ENCODE measurements around the gene SLC2A4.
"Not testable (repeated sequence)": the region's sequence is repeated elsewhere in the genome, so short reads cannot be mapped to it uniquely, and the experiment has no call there.

The SLC2A4 gene

GRCh38 chr17:7281074-7281952 lies at the start of gene SLC2A4:
Gene SLC2A4 (plus strand): TSS chr17:7281718. CDS start chr17:7281935, 217 bp downstream.
- DNase-seq: peak; percentile 90

- DNase-seq: no peak
Observed at GRCh38 chr17:7232114-7232513, 49.4 kb upstream of the SLC2A4 start.

- no peak for DNase-seq
Observed at GRCh38 chr17:7233701-7234082, 47.8 kb upstream of the SLC2A4 start.

GRCh38 chr17:7234083-7234951 lies 47.2 kb upstream of the SLC2A4 start, which contains the start of gene DVL2:
Gene DVL2 (minus strand): TSS chr17:7234517. CDS start chr17:7234262, 255 bp downstream.
- DNase-seq: peak; percentile 93

- DNase-seq: peak; percentile 29
Observed at GRCh38 chr17:7235693-7236665, 45.5 kb upstream of the SLC2A4 start.

GRCh38 chr17:7236808-7237207 lies 44.7 kb upstream of the SLC2A4 start:
- DNase-seq: no peak

- no peak for DNase-seq
Observed at GRCh38 chr17:7237266-7237760, 44.2 kb upstream of the SLC2A4 start.

- peak; percentile 55 for DNase-seq
Observed at GRCh38 chr17:7237761-7238419, 43.6 kb upstream of the SLC2A4 start.

- DNase-seq: no peak
Observed at GRCh38 chr17:7238420-7239090, 43.0 kb upstream of the SLC2A4 start.

- peak; percentile 99 for DNase-seq
Observed at GRCh38 chr17:7239091-7240027, 42.2 kb upstream of the SLC2A4 start, which contains the start of gene PHF23. Gene PHF23 (minus strand): TSS chr17:7239457. CDS start chr17:7239279, 178 bp downstream.

- no peak for DNase-seq
Observed at GRCh38 chr17:7240375-7240774, 41.1 kb upstream of the SLC2A4 start.

- DNase-seq: no peak
Observed at GRCh38 chr17:7241090-7241733, 40.3 kb upstream of the SLC2A4 start.

GRCh38 chr17:7241783-7242716 lies 39.5 kb upstream of the SLC2A4 start, which contains the start of gene GABARAP:
Gene GABARAP (minus strand): TSS chr17:7242449. CDS start chr17:7242330, 119 bp downstream.
- DNase-seq: peak; percentile 77

- peak; percentile 89 for DNase-seq
Observed at GRCh38 chr17:7242717-7243452, 38.6 kb upstream of the SLC2A4 start.

GRCh38 chr17:7243453-7243729 lies 38.1 kb upstream of the SLC2A4 start:
- no peak for DNase-seq

GRCh38 chr17:7243838-7244237 lies 37.7 kb upstream of the SLC2A4 start:
- not testable (repeated sequence) for DNase-seq

- DNase-seq: no peak
Observed at GRCh38 chr17:7246779-7247178, 34.7 kb upstream of the SLC2A4 start.

Measured in HCEC 1CT (cell line).